Heart left ventricle (tissue), 13 donors: Measurements from ENCODE around the gene EGR2.

Experiments used
- POLR2A ChIP-seq, 2 donors: fragments of 450-650 bp; IDR thresholded peaks; one replicate each; pipeline ENCODE4 v1.6.1; 2017; ENCODE audit warnings: antibody characterized with exemption in 2 of 2, mild to moderate bottlenecking in 2 of 2, moderate library complexity in 2 of 2
- TF ChIP-seq, protein P1 (sequence below), 12 donors: fragments of 200-600 bp; sonication (generic) in 4 of 12; IDR thresholded peaks; one replicate each; pipeline versions ENCODE4 v1.5.0 to v1.8.0; 2018 to 2022; ENCODE audit warnings: antibody characterized with exemption in 12 of 12, mild to moderate bottlenecking in 5 of 12
- donor health status: ischemic (EF 13 %, LVEDD 7.1; RV severe dilation, severe dysfunction).
- donor health status: DM: no; HTN: yes; CAD: no.
- donor health status: DM: no; HTN: no; CAD: no.
- donor health status: ischemic (EF 25% LVEDD 6.9; RV normal size, moderate dysfunction).
- donor health status: ischemic (EF 25% LVEDD 5.7; RV mildly dilated, moderate dysfunction).
- donor health status: ischemic (EF 35%, LVEDD 5.7; RV mildly dilated, moderate dysfunction).
- donor health status: nonischemic (EF 11% LVEDD 7.7; RV severe dilation, severe dysfunction).
- donor health status: DM: yes; HTN: yes; CAD: no.
- donor health status: PGD.
- donor health status: ischemic (EF 29% LVEDD 5.4; RV normal size, mild dysfunction).
- donor health status: nonischemic (EF 23%, LVEDD 6.1; RV moderate dilation, normal function).

GRCh38 chr10:62772186-62772974 lies 43.8 kb downstream of the EGR2 start:
- TF ChIP-seq, protein P1, sequence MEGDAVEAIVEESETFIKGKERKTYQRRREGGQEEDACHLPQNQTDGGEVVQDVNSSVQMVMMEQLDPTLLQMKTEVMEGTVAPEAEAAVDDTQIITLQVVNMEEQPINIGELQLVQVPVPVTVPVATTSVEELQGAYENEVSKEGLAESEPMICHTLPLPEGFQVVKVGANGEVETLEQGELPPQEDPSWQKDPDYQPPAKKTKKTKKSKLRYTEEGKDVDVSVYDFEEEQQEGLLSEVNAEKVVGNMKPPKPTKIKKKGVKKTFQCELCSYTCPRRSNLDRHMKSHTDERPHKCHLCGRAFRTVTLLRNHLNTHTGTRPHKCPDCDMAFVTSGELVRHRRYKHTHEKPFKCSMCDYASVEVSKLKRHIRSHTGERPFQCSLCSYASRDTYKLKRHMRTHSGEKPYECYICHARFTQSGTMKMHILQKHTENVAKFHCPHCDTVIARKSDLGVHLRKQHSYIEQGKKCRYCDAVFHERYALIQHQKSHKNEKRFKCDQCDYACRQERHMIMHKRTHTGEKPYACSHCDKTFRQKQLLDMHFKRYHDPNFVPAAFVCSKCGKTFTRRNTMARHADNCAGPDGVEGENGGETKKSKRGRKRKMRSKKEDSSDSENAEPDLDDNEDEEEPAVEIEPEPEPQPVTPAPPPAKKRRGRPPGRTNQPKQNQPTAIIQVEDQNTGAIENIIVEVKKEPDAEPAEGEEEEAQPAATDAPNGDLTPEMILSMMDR (IDR thresholded peaks at IDR 0.05): no peak
- TF ChIP-seq POLR2A (IDR thresholded peaks at IDR 0.05): no peak
